Urothelium cell line (cell line): Measurements from ENCODE around the gene MMS22L.
A peak's percentile ranks its signal among the peaks of the same experiment; 100 is the strongest.
"Not testable (repeated sequence)": the region's sequence is repeated elsewhere in the genome, so short reads cannot be mapped to it uniquely, and the experiment has no call there.

Source experiments
- DNase-seq: peaks from one replicate; pipeline ENCODE4 v3.0.0; 2011; ENCODE audit warnings: low spot score, mixed read lengths
- FAIRE-seq: peaks from 2 replicates; lab custom pipeline; 2011; peaks lifted over from hg19 to GRCh38; lab: Jason Lieb, UNC

The MMS22L gene

DNA sequence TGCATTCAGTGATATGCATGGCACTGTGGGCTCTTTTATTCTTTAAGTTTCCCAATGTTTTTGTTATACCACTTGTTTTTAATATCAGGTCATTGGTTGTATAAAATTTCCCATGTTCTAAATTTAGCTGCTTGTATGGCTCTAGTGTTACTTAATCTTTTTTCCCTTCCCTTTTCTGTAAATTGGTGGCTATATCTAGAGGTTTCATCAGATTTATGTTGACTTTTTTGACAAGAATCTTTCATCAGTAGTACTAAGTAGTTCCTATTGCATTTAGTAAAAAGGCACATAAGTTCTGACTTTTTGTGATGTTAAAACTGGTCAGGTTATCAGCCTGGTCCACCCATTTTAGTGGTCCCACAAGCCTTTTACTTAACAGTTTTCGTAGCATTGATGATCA lies 51.1 kb downstream of the MMS22L start:
- no peak for FAIRE-seq

GRCh38 chr6:97222903-97223302 lies 60.1 kb downstream of the MMS22L start:
- FAIRE-seq (no peak), DNase-seq (no peak)

More for the DNA sequence above, 51.1 kb downstream of the MMS22L start:
- no peak for DNase-seq

- DNase-seq (no peak), FAIRE-seq (no peak)
These were observed 64.1 kb downstream of the MMS22L start for GRCh38 chr6:97218912-97219311.

DNA sequence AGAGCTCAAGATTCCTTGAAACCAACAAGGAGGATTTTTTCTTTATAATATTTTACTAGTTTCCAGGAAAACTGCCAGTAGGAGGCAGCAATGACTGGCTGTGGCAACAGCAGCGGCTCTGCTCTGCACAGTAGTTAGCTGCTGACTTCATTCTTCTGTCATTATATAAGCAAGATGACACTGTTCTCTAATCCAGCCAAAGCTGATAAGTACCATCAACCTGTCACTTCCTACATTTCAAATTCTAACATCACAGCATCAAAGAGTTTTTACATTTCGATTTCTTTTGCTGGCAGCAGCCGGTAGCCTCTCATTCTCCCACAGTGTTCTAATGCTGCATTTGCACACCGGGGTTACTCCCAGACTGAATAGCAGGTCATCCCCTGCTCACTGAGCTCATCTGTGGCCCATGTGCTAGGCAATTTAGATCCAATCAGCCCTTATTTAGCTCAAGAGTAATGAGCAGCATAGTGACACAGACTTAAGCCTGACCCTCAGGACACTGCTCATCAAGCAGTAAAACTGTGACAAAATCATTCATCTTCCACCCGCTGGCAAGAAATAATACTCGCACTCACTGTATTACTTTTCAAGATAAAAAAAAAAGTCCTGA lies 67.8 kb downstream of the MMS22L start:
- no peak for FAIRE-seq
- peak; percentile 6 for DNase-seq

- FAIRE-seq (no peak), DNase-seq (no peak)
These were observed 68.3 kb downstream of the MMS22L start for GRCh38 chr6:97214671-97215070.

DNA sequence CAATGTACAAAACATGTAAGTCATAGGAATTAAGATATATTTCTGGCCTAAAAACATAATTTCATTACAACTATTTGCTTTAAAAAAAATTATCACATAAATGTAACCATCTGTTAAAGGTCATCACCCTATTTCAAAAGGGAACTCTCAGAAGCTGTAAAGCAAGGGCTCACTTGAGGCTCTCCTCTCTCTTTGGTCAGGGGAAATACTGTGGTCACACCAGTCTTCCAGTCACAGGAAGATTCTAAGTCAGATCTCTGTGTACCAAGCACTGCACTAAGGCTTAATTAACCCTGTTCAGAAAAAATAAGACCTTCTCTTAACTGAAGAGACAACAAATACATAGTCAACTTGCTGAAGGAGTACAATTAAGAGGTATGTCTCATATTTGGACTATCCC lies 75.6 kb downstream of the MMS22L start:
- FAIRE-seq (no peak), DNase-seq (no peak)

GRCh38 chr6:97205966-97206365 lies 77.0 kb downstream of the MMS22L start:
- no peak for DNase-seq
- no peak for FAIRE-seq

DNA sequence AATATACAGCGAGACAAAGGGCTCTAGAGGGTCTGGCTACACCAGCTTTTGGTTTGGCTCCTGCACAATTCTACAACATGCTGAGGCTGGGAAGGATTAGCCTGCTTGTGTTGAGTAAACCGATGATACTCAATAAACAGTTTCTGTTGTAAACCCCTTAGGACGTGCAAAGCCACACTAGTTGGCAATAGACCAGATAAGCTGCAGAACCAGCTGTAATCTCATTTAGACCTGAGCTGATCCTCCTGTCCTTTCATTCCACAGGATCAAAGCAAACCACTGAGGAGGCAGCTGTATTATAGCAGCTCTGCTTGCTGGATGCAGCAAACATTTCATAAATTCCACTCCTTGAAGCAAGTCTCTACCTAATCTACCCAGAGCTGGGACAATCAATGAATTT lies 79.7 kb downstream of the MMS22L start:
- no peak for FAIRE-seq
- no peak for DNase-seq

DNA sequence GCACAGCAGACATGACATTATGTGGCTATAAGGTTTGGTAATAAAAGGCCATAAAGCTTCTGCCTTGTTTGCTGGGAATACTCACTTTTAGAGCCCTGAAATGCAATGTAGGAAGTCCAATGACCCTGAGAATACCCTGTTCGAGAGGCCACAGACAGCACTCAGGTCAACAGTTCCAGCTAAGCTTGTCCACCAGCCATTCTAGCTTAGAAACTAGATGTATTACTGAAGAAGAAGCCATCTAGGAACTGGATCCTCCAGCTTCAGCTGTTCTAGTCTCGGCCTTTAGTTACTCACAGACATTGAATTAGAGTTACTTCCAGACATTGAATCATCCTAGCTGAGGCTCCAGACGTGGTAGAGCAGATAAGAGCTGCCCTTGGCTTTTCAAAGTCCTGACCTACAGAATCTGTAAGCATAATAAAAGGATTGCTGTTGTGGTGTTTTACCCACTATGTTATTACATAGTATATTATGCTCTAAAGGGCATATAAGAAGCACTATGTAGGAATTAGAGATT lies 84.9 kb downstream of the MMS22L start:
- FAIRE-seq, result no peak
- no peak for DNase-seq

- no peak for FAIRE-seq
- DNase-seq, result no peak
These were observed 87.9 kb downstream of the MMS22L start for GRCh38 chr6:97195117-97195516.

GRCh38 chr6:97189767-97190166 lies 93.2 kb downstream of the MMS22L start:
- DNase-seq (no peak), FAIRE-seq (no peak)

DNA sequence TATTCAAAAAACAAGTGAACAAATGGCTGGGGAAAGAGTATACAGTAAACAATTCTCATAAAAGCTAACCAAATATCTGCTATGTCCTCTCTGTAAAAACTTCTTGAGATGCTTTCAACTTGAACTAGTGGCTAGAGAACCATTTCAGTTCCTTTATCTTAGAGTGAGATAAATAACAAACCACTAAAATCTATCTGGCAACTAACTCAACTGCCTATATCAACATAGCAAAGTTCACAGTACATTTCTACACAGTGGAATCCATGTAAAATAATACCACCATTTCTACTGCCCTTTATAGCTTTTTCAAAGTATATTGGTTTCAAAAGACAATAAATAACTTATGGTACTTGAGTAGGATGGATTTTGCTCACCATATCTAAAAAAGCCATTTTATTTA lies 95.1 kb downstream of the MMS22L start:
- DNase-seq (no peak), FAIRE-seq (no peak)

- FAIRE-seq, result no peak
- DNase-seq, result peak; percentile 26
These were observed 96.5 kb downstream of the MMS22L start for GRCh38 chr6:97186416-97186999.

- no peak for FAIRE-seq
- no peak for DNase-seq
These were observed 105.1 kb downstream of the MMS22L start for GRCh38 chr6:97177905-97178304.

DNA sequence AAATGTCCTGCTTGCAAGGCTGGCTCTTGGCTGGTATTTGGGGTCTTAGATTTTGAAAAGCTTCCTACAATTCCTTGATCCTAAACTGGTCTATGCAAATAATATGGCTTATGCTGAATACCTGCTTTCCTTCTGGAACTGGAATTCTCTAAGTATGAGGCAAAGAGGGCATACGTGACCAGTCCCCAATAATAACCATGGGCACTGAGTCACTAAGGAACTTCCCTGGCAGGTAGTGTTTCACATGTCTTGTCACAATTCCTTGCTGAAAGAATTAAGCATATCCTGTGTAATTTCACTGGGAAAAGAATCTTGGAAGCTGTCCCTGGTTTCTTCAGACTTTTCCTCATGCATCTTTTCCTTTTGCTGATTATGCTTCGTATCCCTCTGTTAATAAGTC lies 106.5 kb downstream of the MMS22L start:
- DNase-seq (no peak), FAIRE-seq (no peak)

DNA sequence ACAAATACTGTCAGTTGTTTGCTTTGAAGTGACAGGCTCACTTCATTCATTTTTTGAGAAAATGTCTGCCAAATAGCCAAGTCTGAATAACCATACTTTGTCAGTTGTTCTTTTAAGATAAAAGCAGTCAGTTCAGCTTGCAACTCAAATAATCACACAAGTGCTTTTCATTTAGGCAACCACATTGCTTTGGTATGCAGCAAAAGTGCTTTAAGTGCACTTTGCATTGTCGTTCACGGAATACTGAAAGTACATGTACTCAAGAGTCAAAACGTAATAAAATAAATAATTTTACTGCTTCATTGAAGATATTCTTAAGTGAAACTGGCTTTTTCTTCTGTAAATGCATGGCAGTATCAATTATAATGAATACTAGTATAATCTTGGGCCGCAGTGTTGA lies 107.2 kb downstream of the MMS22L start:
- DNase-seq, result no peak
- FAIRE-seq, result no peak

DNA sequence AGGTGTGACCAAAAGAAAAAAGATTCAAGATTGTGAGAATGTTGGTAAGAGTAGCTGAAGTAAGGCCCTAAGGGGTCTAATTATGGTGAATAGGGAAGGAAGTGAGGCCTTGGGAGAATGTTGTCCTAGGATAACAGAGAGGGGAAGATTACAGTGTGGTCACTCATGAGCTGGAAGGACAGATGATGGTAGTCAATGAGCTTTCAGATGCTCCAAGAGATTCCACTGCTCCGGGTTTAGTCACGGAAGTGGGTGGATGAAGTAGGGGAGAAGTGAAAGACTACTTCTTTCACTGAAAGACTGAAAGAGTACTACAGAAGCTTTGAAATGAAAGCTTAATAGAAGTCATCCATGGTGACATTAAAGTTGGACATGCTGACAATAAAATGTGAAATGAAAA lies 108.5 kb downstream of the MMS22L start:
- no peak for DNase-seq
- no peak for FAIRE-seq

DNA sequence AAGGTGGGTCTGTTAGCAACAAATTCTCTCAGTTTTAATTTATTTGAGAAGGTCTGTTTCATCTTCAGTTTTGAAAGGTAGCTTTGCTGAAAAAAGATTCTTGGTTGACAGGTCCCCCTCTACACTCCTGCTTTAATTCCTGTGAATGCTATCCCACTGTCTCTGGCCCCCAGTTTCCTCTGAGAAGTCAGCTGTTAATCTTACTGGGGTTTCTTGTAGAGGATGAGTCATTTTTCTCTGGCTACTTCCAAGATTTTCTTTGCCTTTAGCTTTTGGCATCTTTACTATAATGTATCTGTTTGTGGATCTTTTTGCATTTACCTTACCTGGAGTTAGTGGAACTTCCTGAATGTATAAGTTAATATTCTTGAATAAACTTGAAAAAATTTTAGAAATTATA lies 122.7 kb downstream of the MMS22L start:
- FAIRE-seq (no peak), DNase-seq (no peak)

DNA sequence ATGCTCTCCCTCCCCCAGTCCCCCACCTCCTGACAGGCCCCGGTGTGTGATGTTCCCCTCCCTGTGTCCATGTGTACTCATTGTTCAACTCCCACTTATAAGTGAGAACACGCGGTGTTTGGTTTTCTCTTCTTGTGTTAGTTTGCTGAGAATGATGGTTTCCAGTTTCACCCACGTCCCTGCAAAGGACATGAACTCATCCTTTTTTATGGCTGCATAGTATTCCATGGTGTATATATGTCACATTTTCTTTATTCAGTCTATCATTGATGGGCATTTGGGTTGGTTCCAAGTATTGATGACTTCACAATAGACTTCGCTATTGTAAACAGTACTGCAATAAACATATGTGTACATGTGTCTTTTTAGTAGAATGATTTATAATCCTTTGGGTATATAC lies 127.6 kb downstream of the MMS22L start:
- FAIRE-seq, DNase-seq: not testable (repeated sequence)

DNA sequence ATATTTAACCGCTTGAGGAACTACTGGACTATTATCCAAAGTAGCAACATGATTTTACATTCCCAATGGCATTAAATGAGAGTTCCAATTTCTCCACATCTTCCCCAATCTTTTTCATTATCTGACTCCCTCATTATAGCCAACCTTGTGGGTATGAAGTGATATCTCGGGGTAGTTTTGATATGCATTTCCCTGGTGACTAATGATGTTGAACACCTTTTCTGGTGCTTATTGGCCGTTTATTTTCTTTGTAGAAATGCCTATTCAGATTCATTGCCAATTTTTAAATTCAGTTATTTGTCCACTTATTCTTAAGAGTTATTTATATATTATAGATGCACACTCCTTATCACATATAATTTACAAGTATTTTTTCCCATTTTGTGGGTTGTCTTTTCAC lies 129.0 kb downstream of the MMS22L start:
- DNase-seq (no peak), FAIRE-seq (no peak)

DNA sequence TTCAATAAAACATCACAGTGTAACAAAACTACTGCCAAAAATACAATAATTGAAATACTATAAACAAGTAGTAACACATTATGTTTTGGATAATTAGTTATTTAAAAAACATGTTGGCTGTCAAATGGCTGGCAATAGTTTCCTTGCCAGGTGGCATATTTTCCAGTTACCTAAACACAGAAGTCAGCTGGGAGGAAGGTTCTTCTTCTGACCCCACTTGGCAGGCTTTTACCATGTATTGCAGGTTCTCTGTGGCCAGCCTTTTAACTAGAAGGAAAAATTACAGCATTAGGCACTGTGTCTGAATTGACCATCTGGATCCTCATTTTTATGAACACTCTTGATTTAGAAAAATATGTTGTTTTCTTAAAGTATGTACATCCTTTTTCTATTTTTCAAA lies 131.4 kb downstream of the MMS22L start:
- FAIRE-seq (no peak), DNase-seq (no peak)

GRCh38 chr6:97150932-97151331 lies 132.1 kb downstream of the MMS22L start:
- no peak for DNase-seq

DNA sequence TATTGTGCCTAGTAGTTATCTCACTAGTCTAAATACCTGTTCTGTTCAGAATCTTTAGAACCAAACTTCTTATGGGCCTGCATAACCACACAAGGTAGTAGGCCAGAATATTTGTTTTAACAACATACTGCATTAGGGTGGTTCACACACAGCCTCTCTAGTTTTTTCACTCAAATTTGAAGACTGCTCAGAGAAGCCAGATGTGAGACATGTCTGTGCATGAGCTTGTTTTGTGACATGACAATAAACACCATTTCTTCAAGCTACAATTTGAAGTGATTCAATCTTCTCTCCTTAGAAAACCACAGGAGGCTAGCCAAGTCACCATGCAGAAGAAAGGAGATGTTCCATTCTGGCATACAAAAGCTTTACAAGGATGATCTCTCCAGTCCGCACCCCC lies 135.6 kb downstream of the MMS22L start:
- FAIRE-seq (no peak), DNase-seq (no peak)

More at GRCh38 chr6:97150932-97151331, 132.1 kb downstream of the MMS22L start:
- no peak for FAIRE-seq
